Fibroblast of peridontal ligament (primary cell): ENCODE results near the gene RPF1.
"Not testable (repeated sequence)": the region's sequence is repeated elsewhere in the genome, so short reads cannot be mapped to it uniquely, and the experiment has no call there.

Experiments used
- DNase-seq: peaks from one replicate; pipeline ENCODE4 v3.0.0-alpha.2; 2010; ENCODE audit errors: extremely low read depth

RPF1 gene, protein sequence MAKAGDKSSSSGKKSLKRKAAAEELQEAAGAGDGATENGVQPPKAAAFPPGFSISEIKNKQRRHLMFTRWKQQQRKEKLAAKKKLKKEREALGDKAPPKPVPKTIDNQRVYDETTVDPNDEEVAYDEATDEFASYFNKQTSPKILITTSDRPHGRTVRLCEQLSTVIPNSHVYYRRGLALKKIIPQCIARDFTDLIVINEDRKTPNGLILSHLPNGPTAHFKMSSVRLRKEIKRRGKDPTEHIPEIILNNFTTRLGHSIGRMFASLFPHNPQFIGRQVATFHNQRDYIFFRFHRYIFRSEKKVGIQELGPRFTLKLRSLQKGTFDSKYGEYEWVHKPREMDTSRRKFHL

GRCh38 chr1:84478876-84479868, at the start of gene RPF1:
Gene RPF1 (plus strand): TSS chr1:84479266. CDS start chr1:84479282, 16 bp downstream.
- peak; percentile 85 for DNase-seq

DNA sequence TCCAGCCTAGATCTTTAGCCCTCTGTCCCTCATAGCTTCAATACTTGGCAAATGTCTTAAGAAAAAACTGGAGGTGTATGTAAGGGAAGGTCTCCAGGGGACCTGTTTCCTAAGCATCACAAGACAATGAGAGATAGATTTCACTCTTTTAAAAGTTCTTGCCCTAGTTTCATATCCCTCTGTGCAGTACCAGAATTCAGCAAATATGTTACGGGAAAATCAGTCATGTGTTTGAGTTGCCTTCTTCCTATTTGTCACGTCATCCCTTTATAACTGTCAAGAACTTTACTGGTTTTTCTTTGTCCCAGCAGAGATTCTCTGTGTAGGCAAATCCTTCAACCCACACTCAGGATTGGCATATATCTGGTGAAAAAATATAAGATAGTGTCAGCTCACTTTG, 48.5 kb upstream of the RPF1 start:
- no peak for DNase-seq

DNA sequence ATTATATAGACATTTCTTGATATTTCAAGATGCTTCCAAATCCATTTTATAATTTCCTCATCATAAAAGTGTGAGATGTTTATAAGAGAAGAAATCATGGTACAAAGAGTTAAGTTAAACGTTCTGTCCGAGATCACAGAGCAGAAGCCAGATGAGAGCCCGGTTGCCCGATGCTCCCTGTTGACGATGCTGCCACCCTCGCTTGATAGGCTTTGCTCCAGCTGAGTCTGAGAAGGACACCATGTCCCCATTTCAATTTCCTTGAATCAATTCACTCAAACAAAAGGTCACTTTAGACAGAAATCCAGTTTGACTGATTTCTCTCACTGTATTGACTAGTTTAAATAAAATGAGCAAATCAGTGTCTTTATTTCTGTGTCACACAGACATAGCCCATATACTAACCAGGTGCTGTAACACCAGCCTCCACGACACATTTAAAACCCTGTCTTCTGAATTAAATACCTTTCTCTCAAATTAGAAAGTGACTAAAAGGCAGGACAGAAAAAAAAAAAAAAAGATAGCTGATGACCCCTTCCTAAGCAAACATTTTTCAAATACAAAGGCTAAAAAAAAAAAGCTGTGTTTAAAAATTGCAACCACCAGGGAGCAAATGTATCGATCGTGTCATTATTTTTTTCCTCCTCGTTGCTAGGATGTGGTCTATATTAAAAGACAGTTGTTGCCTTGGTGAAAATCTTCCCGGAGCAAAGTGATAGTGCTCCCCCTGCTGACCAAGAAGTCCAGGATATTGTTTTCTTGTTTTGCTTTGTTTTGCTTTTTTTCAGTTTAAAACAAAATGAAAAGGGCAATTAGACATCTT, 45.6 kb upstream of the RPF1 start:
- DNase-seq = peak; percentile 92

GRCh38 chr1:84434081-84434769, 44.8 kb upstream of the RPF1 start:
- DNase-seq = no peak

DNA sequence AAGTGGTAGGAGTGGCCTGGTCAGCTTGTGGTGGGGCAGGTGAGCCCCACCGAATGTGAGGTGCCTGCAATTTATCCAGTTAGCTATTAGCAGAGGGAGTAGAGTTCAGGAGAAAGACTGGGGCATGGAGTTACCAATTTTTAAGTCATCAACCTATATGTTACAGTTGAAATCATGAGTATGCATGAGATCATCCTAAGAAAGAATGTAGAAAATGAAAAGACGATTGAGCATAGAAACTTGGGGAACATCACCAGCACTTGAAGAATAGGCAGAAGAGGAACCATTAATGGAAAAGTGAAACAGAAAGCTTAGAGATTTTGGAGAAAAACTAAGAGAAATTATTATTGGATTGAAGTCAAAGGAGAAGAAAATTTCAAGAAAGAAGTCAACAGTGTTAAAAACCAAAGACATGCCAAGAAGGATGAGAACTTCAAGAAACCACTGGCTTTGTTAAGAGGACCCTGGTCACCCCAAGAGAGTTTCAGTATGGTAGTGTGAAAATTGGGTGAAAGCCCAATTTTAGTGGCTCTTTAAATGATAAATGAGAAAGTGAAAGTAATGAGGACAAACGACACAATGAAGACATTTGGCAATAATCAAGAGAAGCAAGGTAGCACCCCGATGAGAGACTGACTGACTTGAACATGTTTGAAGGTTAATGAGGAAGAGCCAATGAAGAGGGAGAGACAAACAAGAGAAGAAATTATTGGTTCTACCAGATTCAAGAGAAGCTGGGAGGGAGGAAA, 44.1 kb upstream of the RPF1 start:
- peak; percentile 20 for DNase-seq

DNA sequence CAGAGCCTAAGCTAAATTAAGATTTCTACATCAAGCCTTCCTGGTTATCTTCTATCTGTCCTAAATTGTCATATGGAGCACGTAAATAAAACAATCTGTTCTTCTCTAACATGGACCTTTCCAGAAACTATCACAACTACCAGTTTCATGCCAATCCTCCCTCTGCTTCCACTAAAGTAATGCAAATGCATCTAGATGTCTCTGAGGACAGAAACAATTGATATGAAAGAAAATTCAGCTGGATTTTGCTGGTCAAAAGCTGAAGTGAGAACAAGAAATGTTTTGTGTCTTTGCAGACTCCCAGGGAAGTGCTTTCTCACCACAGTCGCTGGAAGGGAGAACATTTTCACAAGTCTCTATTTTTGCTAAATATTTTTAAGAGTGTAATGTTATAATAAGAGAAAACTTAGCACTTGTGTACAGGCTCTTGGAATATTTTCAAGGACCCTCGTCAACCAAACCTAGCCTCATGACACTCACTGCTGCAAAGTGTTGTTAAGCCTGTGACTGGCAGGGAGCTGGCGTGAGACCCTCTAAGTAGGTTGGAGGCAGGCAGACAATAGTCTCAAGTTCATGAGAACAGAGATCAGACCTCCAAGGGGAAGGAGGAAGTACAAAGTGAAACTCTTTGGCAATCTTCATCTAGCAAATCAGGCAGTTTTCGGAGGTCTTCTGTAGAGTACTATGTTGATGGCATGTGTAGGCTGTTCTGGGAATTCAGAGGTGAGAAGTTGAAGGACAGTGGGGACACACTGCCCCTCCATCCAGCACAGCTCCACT, 42.0 kb upstream of the RPF1 start:
- no peak for DNase-seq

- DNase-seq = peak; percentile 97
These were observed 36.8 kb upstream of the RPF1 start for GRCh38 chr1:84442256-84442655.

DNA sequence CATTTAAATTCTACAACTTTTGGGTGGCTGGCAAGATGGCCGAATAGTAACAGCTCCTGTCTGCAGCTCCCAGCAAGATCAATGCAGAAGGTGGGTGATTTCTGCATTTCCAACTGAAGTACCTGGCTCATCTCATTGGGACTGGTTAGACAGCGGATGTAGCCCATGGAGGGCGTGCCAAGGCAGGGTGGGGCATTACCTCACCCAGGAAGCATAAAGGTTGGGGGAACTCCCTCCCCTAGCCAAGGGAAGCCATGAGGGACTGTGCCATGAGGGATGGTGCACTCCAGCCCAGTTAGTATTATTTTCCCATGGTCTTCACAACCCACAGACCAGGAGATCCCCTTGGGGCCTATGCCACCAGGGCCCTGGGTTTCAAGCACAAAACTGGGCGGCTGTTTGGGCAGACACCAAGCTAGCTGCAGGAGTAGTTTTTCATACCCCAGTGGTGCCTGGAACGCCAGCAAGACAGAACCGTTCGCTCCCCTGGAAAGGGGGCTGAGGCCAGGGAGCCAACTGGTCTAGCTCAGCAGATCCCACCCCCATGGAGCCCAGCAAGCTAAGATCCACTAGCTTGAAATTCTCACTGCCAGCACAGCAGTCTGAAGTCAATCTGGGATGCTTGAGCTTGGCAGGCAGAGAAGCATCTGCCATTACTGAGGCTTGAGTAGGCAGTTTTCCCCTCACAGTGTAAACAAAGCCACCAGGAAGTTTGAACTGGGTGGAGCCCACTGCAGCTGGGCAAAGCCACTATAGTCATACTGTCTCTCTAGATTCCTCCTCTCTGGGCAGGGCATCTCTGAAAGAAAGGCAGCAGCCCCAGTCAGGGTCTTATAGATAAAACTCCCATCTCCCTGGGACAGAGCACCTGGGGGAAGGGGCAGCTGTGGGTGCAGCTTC, 36.1 kb upstream of the RPF1 start:
- DNase-seq = not testable (repeated sequence)

- not testable (repeated sequence) for DNase-seq
These were observed 30.4 kb upstream of the RPF1 start for GRCh38 chr1:84448704-84449103.

DNA sequence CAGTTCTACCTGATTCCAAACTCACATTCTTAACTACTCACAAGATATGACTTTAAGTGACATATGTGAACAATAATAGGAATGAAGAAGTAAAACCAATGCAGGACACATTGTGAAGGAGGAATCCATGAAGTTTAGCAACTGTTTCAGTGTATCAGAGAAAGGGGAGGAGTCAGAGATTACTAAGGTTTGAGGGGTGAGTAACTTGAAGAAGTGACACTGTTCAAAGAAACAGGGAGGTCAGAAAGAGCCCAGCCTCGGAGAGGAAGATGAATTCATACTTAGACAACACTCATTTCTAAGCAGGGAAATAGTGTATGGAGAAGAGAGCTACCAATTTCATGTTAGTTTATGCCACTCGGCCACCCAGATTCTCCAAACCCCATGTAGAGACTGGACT, 28.2 kb upstream of the RPF1 start:
- DNase-seq = no peak

DNA sequence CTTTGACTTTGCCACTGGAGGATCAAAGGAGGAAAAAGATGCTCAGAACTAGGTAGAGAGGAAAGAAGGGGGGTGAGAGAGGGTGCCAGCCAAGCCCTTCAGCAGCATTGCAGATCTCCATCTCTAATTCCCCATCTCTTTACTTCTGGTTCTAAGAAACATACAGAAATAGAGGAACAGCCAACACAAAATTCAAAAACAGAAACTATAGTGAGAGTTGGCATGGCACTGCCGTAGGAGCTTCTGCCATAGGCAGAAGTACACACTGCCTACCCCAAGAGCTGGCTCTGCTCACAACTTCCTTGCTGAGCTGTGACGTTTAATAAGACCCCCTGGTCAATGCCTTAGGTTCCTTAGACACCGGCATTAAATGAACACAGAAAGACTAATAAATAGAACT, 26.6 kb upstream of the RPF1 start:
- no peak for DNase-seq

- no peak for DNase-seq
These were observed 16.9 kb upstream of the RPF1 start for GRCh38 chr1:84462118-84462517.

GRCh38 chr1:84467298-84467697, 11.8 kb upstream of the RPF1 start:
- no peak for DNase-seq

- DNase-seq = no peak
These were observed 2.8 kb upstream of the RPF1 start for GRCh38 chr1:84476225-84476624.

- peak; percentile 9 for DNase-seq
These were observed 932 bp downstream of the RPF1 start for GRCh38 chr1:84479998-84480397.

GRCh38 chr1:84480650-84481049, 1.6 kb downstream of the RPF1 start:
- no peak for DNase-seq

DNA sequence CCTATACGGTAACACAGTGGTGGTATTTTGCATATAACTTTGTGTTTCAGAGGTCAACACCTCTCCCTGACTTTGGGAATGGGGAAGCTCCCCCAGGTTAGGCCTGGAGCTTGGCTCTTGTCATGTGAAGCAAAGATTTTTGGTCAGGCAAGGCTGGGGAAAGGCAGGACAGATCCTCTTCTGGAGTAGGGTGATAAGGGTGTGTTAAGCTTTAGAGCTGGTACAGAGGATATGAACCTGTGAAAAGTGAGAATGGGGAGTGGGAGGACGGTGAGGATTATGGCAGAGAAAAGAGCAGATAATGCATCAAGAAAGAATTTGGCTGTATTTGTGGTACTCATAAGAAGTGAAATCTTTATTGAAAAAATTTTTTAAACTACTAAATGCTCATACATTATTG, 2.3 kb downstream of the RPF1 start:
- no peak for DNase-seq

- DNase-seq = no peak
These were observed 9.0 kb downstream of the RPF1 start for GRCh38 chr1:84488107-84488506.

DNA sequence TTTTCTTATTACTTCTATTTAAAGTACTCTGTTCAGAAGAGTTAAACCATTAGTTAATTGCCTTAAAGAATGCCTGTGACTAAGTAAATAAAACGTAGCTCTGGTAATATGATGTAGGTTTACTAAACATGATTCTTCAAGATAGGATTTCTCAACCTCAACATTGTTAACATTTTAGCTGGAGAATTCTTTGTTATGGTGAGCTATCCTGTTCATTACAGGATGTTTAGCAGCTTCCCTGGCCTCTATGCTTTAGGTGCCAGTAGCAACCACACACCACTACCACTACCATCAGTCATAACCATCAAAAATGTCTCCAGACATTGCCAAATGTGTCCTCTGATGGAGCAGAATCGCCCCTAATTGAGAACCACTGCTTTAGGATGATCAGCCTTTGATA, 10.7 kb downstream of the RPF1 start:
- DNase-seq = no peak
